ENCODE results near the gene TSHZ3. TPM values are rescaled to one million over a fixed set of nuclear protein-coding genes. Genes with fewer than 3 reads are reported as not detected.

Gene TSHZ3
- total and polyA plus RNA-seq, 2 of the 13 experiments (the other 11 are each of a cell fraction or from before 2014, with no cell fraction given): not detected

DNA sequence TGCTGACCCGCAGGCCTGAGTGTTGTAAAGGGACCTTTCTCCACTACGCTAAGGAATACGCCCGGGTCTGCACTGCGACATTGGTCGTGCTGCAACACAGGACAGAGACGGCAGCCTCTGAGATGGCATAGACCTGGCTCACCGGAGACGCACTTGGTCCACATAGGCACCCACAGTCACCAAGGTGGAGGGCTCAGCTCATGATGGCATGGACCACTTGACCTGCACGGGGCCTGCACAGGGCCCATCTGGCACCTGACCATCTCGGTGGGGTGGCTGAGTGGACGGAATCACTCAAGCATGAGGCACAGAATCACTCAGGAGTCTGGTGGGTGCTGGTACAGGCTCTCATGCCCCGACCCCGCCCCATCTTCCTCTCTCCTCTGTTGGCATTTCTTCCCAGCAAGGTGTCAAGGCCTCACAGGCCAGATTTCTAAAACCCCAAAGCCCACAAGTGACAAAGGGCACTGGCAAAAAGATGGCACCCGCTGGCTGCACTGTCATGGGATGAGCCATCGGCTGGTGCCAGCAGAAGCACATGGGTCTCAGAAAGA lies 45.9 kb downstream of the TSHZ3 start:
- H3K4me1 ChIP-seq (ENCODE audit: insufficient read depth, low read length): no peaks in the 10 kb centered on the region
- no TSS peak for BruUV-seq (replicated peaks)
- DNase-seq (ENCODE audit: low spot score) (no peak), ATAC-seq (no peak), FAIRE-seq (no peak)
- ChIA-PET POLR2A (no interaction called here), CTCF (ENCODE audit: low intra/inter-chr PET ratio, low total read pairs) (no interaction called here)
- H3K27ac ChIP-seq (ENCODE audit: extremely low read length, insufficient read depth, low read length): no peak overlapping the region
- TF ChIP-seq, protein P1, sequence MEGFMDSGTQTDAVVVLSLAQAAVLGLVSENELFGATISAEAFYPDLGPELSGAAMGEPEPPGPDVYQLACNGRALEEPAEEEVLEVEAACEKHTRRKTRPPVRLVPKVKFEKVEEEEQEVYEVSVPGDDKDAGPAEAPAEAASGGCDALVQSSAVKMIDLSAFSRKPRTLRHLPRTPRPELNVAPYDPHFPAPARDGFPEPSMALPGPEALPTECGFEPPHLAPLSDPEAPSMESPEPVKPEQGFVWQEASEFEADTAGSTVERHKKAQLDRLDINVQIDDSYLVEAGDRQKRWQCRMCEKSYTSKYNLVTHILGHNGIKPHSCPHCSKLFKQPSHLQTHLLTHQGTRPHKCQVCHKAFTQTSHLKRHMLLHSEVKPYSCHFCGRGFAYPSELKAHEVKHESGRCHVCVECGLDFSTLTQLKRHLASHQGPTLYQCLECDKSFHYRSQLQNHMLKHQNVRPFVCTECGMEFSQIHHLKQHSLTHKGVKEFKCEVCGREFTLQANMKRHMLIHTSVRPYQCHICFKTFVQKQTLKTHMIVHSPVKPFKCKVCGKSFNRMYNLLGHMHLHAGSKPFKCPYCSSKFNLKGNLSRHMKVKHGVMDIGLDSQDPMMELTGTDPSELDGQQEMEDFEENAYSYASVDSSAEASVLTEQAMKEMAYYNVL (CRISPR knock-in tag; IDR thresholded peaks at IDR 0.05; ENCODE audit: borderline replicate concordance): no peak
- TF ChIP-seq GATAD2A (CRISPR knock-in tag; IDR thresholded peaks at IDR 0.05) (no peak), TMF1 (CRISPR knock-in tag; IDR thresholded peaks at IDR 0.05; ENCODE audit: low read depth) (no peak), MIXL1 (CRISPR knock-in tag; IDR thresholded peaks at IDR 0.05) (no peak), NFE2L2 (IDR thresholded peaks at IDR 0.05; ENCODE audit: low read length) (no peak), KDM5A (IDR thresholded peaks at IDR 0.05; ENCODE audit: borderline replicate concordance, low read length) (no peak), ZNF776 (CRISPR knock-in tag; IDR thresholded peaks at IDR 0.05) (no peak), MED1 (CRISPR knock-in tag; IDR thresholded peaks at IDR 0.05) (no peak), HOXD1 (CRISPR knock-in tag; IDR thresholded peaks at IDR 0.05) (no peak), MBNL3 (CRISPR knock-in tag; conservative IDR thresholded peaks at IDR 0.05) (no peak), ZNF772 (CRISPR knock-in tag; IDR thresholded peaks at IDR 0.05) (no peak), POLR2AphosphoS5 (IDR thresholded peaks at IDR 0.05; ENCODE audit: low read depth, low read length) (no peak), ZNF367 (CRISPR knock-in tag; IDR thresholded peaks at IDR 0.05; ENCODE audit: borderline replicate concordance) (no peak)
- TF ChIP-seq, protein P2, sequence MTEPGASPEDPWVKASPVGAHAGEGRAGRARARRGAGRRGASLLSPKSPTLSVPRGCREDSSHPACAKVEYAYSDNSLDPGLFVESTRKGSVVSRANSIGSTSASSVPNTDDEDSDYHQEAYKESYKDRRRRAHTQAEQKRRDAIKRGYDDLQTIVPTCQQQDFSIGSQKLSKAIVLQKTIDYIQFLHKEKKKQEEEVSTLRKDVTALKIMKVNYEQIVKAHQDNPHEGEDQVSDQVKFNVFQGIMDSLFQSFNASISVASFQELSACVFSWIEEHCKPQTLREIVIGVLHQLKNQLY (CRISPR knock-in tag; IDR thresholded peaks at IDR 0.05): no peak
- TF ChIP-seq, protein P3, sequence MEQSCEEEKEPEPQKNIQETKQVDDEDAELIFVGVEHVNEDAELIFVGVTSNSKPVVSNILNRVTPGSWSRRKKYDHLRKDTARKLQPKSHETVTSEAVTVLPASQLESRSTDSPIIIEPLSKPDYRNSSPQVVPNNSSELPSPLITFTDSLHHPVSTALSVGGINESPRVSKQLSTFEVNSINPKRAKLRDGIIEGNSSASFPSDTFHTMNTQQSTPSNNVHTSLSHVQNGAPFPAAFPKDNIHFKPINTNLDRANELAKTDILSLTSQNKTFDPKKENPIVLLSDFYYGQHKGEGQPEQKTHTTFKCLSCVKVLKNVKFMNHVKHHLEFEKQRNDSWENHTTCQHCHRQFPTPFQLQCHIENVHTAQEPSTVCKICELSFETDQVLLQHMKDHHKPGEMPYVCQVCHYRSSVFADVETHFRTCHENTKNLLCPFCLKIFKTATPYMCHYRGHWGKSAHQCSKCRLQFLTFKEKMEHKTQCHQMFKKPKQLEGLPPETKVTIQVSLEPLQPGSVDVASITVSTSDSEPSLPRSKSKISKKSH (CRISPR knock-in tag; IDR thresholded peaks at IDR 0.05; ENCODE audit: borderline replicate concordance): no peak
- no peaks in the 10 kb centered on the region for H3K36me3 ChIP-seq (replicated peaks in 1 of 2; ENCODE audit: control insufficient read depth in 1 of 2, insufficient read depth in 2 of 2, low read length in 2 of 2)
- no peaks in the 10 kb centered on the region for H3K79me2 ChIP-seq (ENCODE audit: insufficient read depth, low read length)
- no peaks in the 10 kb centered on the region for H4K20me1 ChIP-seq (ENCODE audit: insufficient read depth, low read length)
- no peak overlapping the region for H3K4me3 ChIP-seq (replicated peaks in 1 of 3; ENCODE audit: insufficient read depth in 1 of 3, low read depth in 2 of 3, low read length in 3 of 3)
- H3K27me3 ChIP-seq (ENCODE audit: control insufficient read depth in 1 of 2, insufficient read depth in 2 of 2, low read length in 2 of 2): 0 out of 5 replicates have a peak, but pooled peaks cover 0 to 2% of the 10 kb centered on the region in 2 experiments
- no peak overlapping the region for H2AFZ ChIP-seq (ENCODE audit: low read length)
- 36% methylated on average over 2 of the region's 16 CpGs for WGBS (ENCODE audit: low lambda C conversion rate)
- intact Hi-C loops (cut with micrococcal nuclease; ENCODE audit: unreplicated experiment) (no loop called here), in situ Hi-C loops (cut with HindIII; ENCODE audit: extremely low pct_ligation_motif_present, low pct_unique_long_range_greater_than_20kb) (no loop called here)
- H3K9ac ChIP-seq (ENCODE audit: insufficient read depth, low read depth, low read length): no peak overlapping the region
- no peak overlapping the region for H3K4me2 ChIP-seq (ENCODE audit: low read depth, low read length)
- no peaks in the 10 kb centered on the region for H3K9me3 ChIP-seq (ENCODE audit: low read length)

Data from HepG2 (cell line).